Measurements from ENCODE around the gene CAMTA1.

DNA sequence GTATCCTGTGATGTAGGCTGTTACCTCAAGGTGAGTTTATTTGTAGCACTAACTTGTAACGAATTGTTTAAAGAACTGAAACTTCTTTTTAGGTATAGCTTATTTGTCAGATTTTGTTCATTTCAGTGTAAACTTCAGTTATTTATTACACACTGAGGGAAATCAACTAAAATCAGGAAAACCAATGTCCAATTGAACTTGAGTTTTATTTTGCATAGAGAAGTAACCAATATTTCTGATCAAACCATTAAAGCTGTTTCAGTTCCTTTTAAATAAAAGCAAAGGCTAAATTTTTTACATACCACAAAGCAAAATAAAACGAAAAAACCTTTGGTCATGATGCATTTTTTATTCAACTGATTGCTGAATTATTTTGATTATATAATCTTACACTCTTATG, 103.6 kb downstream of the CAMTA1 start:
- TF ChIP-seq, protein P1, sequence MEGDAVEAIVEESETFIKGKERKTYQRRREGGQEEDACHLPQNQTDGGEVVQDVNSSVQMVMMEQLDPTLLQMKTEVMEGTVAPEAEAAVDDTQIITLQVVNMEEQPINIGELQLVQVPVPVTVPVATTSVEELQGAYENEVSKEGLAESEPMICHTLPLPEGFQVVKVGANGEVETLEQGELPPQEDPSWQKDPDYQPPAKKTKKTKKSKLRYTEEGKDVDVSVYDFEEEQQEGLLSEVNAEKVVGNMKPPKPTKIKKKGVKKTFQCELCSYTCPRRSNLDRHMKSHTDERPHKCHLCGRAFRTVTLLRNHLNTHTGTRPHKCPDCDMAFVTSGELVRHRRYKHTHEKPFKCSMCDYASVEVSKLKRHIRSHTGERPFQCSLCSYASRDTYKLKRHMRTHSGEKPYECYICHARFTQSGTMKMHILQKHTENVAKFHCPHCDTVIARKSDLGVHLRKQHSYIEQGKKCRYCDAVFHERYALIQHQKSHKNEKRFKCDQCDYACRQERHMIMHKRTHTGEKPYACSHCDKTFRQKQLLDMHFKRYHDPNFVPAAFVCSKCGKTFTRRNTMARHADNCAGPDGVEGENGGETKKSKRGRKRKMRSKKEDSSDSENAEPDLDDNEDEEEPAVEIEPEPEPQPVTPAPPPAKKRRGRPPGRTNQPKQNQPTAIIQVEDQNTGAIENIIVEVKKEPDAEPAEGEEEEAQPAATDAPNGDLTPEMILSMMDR (IDR thresholded peaks at IDR 0.05) = no peak
- TF ChIP-seq POLR2A (IDR thresholded peaks at IDR 0.05) = no peak
